ENCODE results near the gene PTPRJ.

GRCh38 chr11:47940904-47941649, 39.3 kb upstream of the PTPRJ start:
- TF ChIP-seq CTCF (IDR thresholded peaks at IDR 0.05; ENCODE audit: poor library complexity, severe bottlenecking), result no peak
- TF ChIP-seq RAD21 (conservative IDR thresholded peaks at IDR 0.05), result no peak
- TF ChIP-seq SMC3 (conservative IDR thresholded peaks at IDR 0.05; ENCODE audit: poor library complexity), result no peak
- TF ChIP-seq EZH2 (IDR thresholded peaks at IDR 0.05; ENCODE audit: borderline replicate concordance, insufficient read depth, low read length, poor library complexity, severe bottlenecking), result no peak
- TF ChIP-seq POLR2AphosphoS5 (IDR thresholded peaks at IDR 0.05), result no peak
- TF ChIP-seq EP300 (conservative IDR thresholded peaks at IDR 0.05; ENCODE audit: poor library complexity, severe bottlenecking), result no peak
